ENCODE data around the gene HSPB6.

Gene HSPB6

GRCh38 chr19:35757749-35758608 lies 1.1 kb upstream of the HSPB6 start, which contains the start of gene PROSER3:
Gene PROSER3 (plus strand): TSS chr19:35758176. CDS start chr19:35758216, 40 bp downstream.
- H3K27ac ChIP-seq, result peak within 1 kb of the TSS; percentile 85
- no peak for TF ChIP-seq CTCF (conservative IDR thresholded peaks at IDR 0.05)

GRCh38 chr19:35757231-35757748 lies 461 bp upstream of the HSPB6 start:
- H3K27ac ChIP-seq, result peak overlapping the region; percentile 85
- no peak for TF ChIP-seq CTCF (conservative IDR thresholded peaks at IDR 0.05)

- no peak overlapping the region for H3K27ac ChIP-seq
- TF ChIP-seq CTCF (conservative IDR thresholded peaks at IDR 0.05), result no peak
Measured at GRCh38 chr19:35755550-35756376, 1.1 kb downstream of the HSPB6 start.

GRCh38 chr19:35755131-35755549 lies 1.7 kb downstream of the HSPB6 start:
- no peak overlapping the region for H3K27ac ChIP-seq

GRCh38 chr19:35754370-35755130 lies 2.3 kb downstream of the HSPB6 start:
- no peak for TF ChIP-seq CTCF (conservative IDR thresholded peaks at IDR 0.05)
- H3K27ac ChIP-seq, result no peak overlapping the region

More at GRCh38 chr19:35755131-35755549, 1.7 kb downstream of the HSPB6 start:
- no peak for TF ChIP-seq CTCF (conservative IDR thresholded peaks at IDR 0.05)

GRCh38 chr19:35753634-35754369 lies 3.0 kb downstream of the HSPB6 start:
- TF ChIP-seq CTCF (conservative IDR thresholded peaks at IDR 0.05), result no peak
- no peak overlapping the region for H3K27ac ChIP-seq

Measured in VCaP (cell line).